HCT116 (cell line): Measurements from ENCODE around the gene IRF3. TPM values are rescaled to one million over a fixed set of nuclear protein-coding genes. Genes with fewer than 3 reads are reported as not detected.

Experiments
- ATAC-seq: fragments of 200-7000 bp; cut with Tn5 transposase; 2 replicates; pipeline ENCODE4 v1.9.1; 2020; ENCODE audit warnings: mild to moderate bottlenecking, moderate library complexity
- BruUV-seq: library from RNA; stranded (reverse); fragments of 400-500 nt; replicated peaks from 2 replicates; lab custom pipeline; 2021; lab: Mats Ljungman, UMichigan
- CTCF ChIA-PET: fragments of 300-600 bp; sonication (Branson Sonifier 250); formaldehyde crosslinking; loops from one replicate; lab custom pipeline; 2021; ENCODE audit warnings: antibody characterized with exemption; lab: Charles Lee
- POLR2A ChIA-PET: fragments of 300-600, 350-600 bp; sonication (Branson Sonifier 250); formaldehyde crosslinking; loops from one replicate; lab custom pipeline; 2021; ENCODE audit warnings: antibody characterized with exemption; lab: Charles Lee
- RAD21 ChIA-PET, 2 experiments: fragments of 300-600 bp; sonication (Branson Sonifier 250); formaldehyde crosslinking; loops; one replicate each; lab custom pipeline; 2023; ENCODE audit warnings: low total read pairs in 2 of 2; ENCODE audit not compliant: uncharacterized antibody in 2 of 2, unreplicated experiment in 2 of 2, low non-redundant PET in 1 of 2; lab: Charles Lee
- DNase-seq: peaks from one replicate; pipeline ENCODE4 v3.0.0-alpha.2; 2010; ENCODE audit warnings: low read depth, low spot score
- H2AFZ ChIP-seq: fragments of 200-600 bp; shearing (Covaris generic), sonication (generic); 2 replicates; pipeline ENCODE4 v1.6.1; 2017; ENCODE audit warnings: low read depth, mixed run types, mixed read lengths, antibody characterized with exemption, low read length; ENCODE audit not compliant: poor library complexity, severe bottlenecking
- H3K27ac ChIP-seq: 2 replicates; pipeline ENCODE4 v1.5.1; 2012; ENCODE audit warnings: low read depth, low read length
- H3K27me3 ChIP-seq: fragments of 200-600 bp; sonication (generic); 2 replicates; pipeline ENCODE4 v1.6.1; 2016; ENCODE audit warnings: mixed run types, low read length, mixed read lengths; ENCODE audit not compliant: insufficient read depth
- H3K36me3 ChIP-seq, 2 experiments: fragments of 200-500 bp in 1 of 2; fragments of 200-600 bp in 1 of 2; sonication (Bioruptor generic) in 1 of 2; sonication (generic) in 1 of 2; 2 replicates each; pipeline versions ENCODE4 v1.5.1 to v1.6.1; 2014 to 2016; ENCODE audit warnings: low read length in 2 of 2, inconsistent platforms in 1 of 2, mixed read lengths in 1 of 2, mixed run types in 1 of 2; ENCODE audit not compliant: insufficient read depth in 2 of 2, control insufficient read depth in 1 of 2
- H3K4me1 ChIP-seq, 2 experiments: fragments of 200-600 bp in 1 of 2; sonication (generic) in 1 of 2; 2 replicates each; pipeline versions ENCODE4 v1.5.1 to v1.6.1; 2012 to 2017; ENCODE audit warnings: low read length in 2 of 2, inconsistent platforms in 1 of 2, mild to moderate bottlenecking in 1 of 2, mixed read lengths in 1 of 2, mixed run types in 1 of 2, moderate library complexity in 1 of 2; ENCODE audit not compliant: insufficient read depth in 2 of 2, control insufficient read depth in 1 of 2
- H3K4me2 ChIP-seq: fragments of 200-600 bp; sonication (generic); 2 replicates; pipeline ENCODE4 v1.6.1; 2017; ENCODE audit warnings: mixed run types, low read length, mixed read lengths
- H3K4me3 ChIP-seq, 2 experiments: fragments of 200-600 bp in 1 of 2; sonication (generic) in 1 of 2; replicated peaks in 1 of 2; 2 replicates each; pipeline ENCODE4 v1.5.1; 2011 to 2016; ENCODE audit warnings: low read length in 2 of 2, control low read depth in 1 of 2, low read depth in 1 of 2, mild to moderate bottlenecking in 1 of 2, mixed read lengths in 1 of 2, mixed run types in 1 of 2
- H3K79me2 ChIP-seq: fragments of 200-600 bp; sonication (generic); 2 replicates; pipeline ENCODE4 v1.6.1; 2017; ENCODE audit warnings: mild to moderate bottlenecking, mixed run types, low read length, moderate library complexity, mixed read lengths; ENCODE audit not compliant: insufficient read depth
- H3K9ac ChIP-seq: fragments of 200-600 bp; sonication (generic); 2 replicates; pipeline ENCODE4 v1.6.1; 2016; ENCODE audit warnings: low read length, mixed read lengths
- H3K9me2 ChIP-seq: fragments of 200-600 bp; sonication (generic), shearing (Covaris generic); 2 replicates; pipeline ENCODE4 v1.6.1; 2017; ENCODE audit warnings: mixed run types, mild to moderate bottlenecking, moderate library complexity; ENCODE audit not compliant: insufficient read depth
- H3K9me3 ChIP-seq, 2 experiments: fragments of 200-500 bp in 1 of 2; fragments of 200-600 bp in 1 of 2; sonication (Bioruptor generic) in 1 of 2; sonication (generic) in 1 of 2; 2 replicates each; pipeline ENCODE4 v1.6.1; 2014 to 2017; ENCODE audit warnings: low read length in 2 of 2, mixed read lengths in 2 of 2, inconsistent platforms in 1 of 2, low read depth in 1 of 2, mild to moderate bottlenecking in 1 of 2, mixed run types in 1 of 2, moderate library complexity in 1 of 2; ENCODE audit not compliant: control insufficient read depth in 1 of 2, insufficient read depth in 1 of 2
- H4K20me1 ChIP-seq: fragments of 200-600 bp; sonication (generic), shearing (Covaris generic); 2 replicates; pipeline ENCODE4 v1.6.1; 2017; ENCODE audit warnings: mixed run types, mild to moderate bottlenecking, moderate library complexity; ENCODE audit not compliant: insufficient read depth
- ATF3 ChIP-seq: IDR thresholded peaks from 2 replicates; pipeline ENCODE4 v1.6.1; 2012
- CBX3 ChIP-seq: IDR thresholded peaks from 2 replicates; pipeline ENCODE4 v1.6.1; 2012; ENCODE audit warnings: low read depth
- CTCF ChIP-seq, 3 experiments: fragments of 200-600 bp in 1 of 3; sonication (generic) in 1 of 3; IDR thresholded peaks in 2 of 3; conservative IDR thresholded peaks in 1 of 3; 2 replicates each; pipeline ENCODE4 v1.5.1; 2012 to 2017; ENCODE audit warnings: low read depth in 2 of 3, low read length in 2 of 3, antibody characterized with exemption in 1 of 3, borderline replicate concordance in 1 of 3, control low read depth in 1 of 3, mild to moderate bottlenecking in 1 of 3, mixed read lengths in 1 of 3, mixed run types in 1 of 3, moderate library complexity in 1 of 3; ENCODE audit not compliant: insufficient read depth in 1 of 3
- EGR1 ChIP-seq: IDR thresholded peaks from 2 replicates; pipeline ENCODE4 v1.6.1; 2012; ENCODE audit warnings: low read depth
- ELF1 ChIP-seq: IDR thresholded peaks from 2 replicates; pipeline ENCODE4 v1.6.1; 2012; ENCODE audit warnings: low read depth, borderline replicate concordance
- EZH2 ChIP-seq: fragments of 200-600 bp; sonication (generic); IDR thresholded peaks from 2 replicates; pipeline ENCODE4 v1.6.1; 2017; ENCODE audit warnings: antibody characterized with exemption, mixed run types
- EZH2phosphoT487 ChIP-seq: fragments of 200-600 bp; IDR thresholded peaks from 2 replicates; pipeline ENCODE4 v1.6.1; 2018; ENCODE audit warnings: antibody characterized with exemption, borderline replicate concordance
- FOSL1 ChIP-seq: IDR thresholded peaks from 2 replicates; pipeline ENCODE4 v1.6.1; 2012; ENCODE audit warnings: low read depth
- JUND ChIP-seq: IDR thresholded peaks from 2 replicates; pipeline ENCODE4 v1.6.1; 2012
- POLR2A ChIP-seq: IDR thresholded peaks from 2 replicates; pipeline ENCODE4 v1.7.0; 2011; ENCODE audit warnings: borderline replicate concordance; ENCODE audit not compliant: insufficient read depth, insufficient read length; ENCODE audit errors: extremely low read depth
- RAD21 ChIP-seq: IDR thresholded peaks from 2 replicates; pipeline ENCODE4 v1.6.1; 2012; ENCODE audit warnings: low read depth, mild to moderate bottlenecking
- SIN3A ChIP-seq: IDR thresholded peaks from 2 replicates; pipeline ENCODE4 v1.6.1; 2012; ENCODE audit warnings: low read depth
- SP1 ChIP-seq: IDR thresholded peaks from 2 replicates; pipeline ENCODE4 v1.6.1; 2012; ENCODE audit warnings: low read depth
- SRF ChIP-seq: IDR thresholded peaks from 2 replicates; pipeline ENCODE4 v1.6.1; 2012; ENCODE audit warnings: low read depth
- TCF7L2 ChIP-seq: IDR thresholded peaks from 2 replicates; pipeline ENCODE4 v1.7.0; 2011; ENCODE audit warnings: borderline replicate concordance, inconsistent platforms; ENCODE audit not compliant: insufficient read depth, insufficient read length; ENCODE audit errors: extremely low read depth
- ZFX ChIP-seq: fragments of 450-650 bp; IDR thresholded peaks from 2 replicates; pipeline ENCODE4 v1.6.1; 2017
- intact Hi-C: fragments of 100-400 bp; cut with micrococcal nuclease; formaldehyde crosslinking; loops from 2 replicates; pipeline ENCODE4 v1.10.0; 2022
- total RNA-seq: library from RNA; stranded (reverse); gene quantifications from one replicate; pipeline ENCODE4 v1.2.1, GENCODE V29; 2021; ENCODE audit not compliant: unreplicated experiment
- TF ChIP-seq, protein P1 (sequence below): IDR thresholded peaks from 2 replicates; pipeline ENCODE4 v1.6.1; 2012

The IRF3 gene
- total RNA-seq, 1 experiment from 2014 or later = 129 TPM

- no peak for TF ChIP-seq SRF
- TF ChIP-seq ZFX = no peak
- TF ChIP-seq EGR1 = no peak
- no peak for TF ChIP-seq FOSL1
- TF ChIP-seq EZH2phosphoT487 = no peak
- no peak for TF ChIP-seq SP1
- TF ChIP-seq CTCF (IDR thresholded peaks at IDR 0.05 in 2 of 3, conservative IDR thresholded peaks at IDR 0.05 in 1 of 3; ENCODE audit: borderline replicate concordance in 1 of 3, insufficient read depth in 1 of 3, low read depth in 2 of 3, low read length in 2 of 3) = no peak
- TF ChIP-seq POLR2A = no peak
- TF ChIP-seq, protein P1, sequence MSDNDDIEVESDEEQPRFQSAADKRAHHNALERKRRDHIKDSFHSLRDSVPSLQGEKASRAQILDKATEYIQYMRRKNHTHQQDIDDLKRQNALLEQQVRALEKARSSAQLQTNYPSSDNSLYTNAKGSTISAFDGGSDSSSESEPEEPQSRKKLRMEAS = no peak
- no peak for TF ChIP-seq EZH2
- no peak for TF ChIP-seq TCF7L2
These were observed 8.0 kb downstream of the IRF3 start (continued) for GRCh38 chr19:49657493-49658138.

DNA sequence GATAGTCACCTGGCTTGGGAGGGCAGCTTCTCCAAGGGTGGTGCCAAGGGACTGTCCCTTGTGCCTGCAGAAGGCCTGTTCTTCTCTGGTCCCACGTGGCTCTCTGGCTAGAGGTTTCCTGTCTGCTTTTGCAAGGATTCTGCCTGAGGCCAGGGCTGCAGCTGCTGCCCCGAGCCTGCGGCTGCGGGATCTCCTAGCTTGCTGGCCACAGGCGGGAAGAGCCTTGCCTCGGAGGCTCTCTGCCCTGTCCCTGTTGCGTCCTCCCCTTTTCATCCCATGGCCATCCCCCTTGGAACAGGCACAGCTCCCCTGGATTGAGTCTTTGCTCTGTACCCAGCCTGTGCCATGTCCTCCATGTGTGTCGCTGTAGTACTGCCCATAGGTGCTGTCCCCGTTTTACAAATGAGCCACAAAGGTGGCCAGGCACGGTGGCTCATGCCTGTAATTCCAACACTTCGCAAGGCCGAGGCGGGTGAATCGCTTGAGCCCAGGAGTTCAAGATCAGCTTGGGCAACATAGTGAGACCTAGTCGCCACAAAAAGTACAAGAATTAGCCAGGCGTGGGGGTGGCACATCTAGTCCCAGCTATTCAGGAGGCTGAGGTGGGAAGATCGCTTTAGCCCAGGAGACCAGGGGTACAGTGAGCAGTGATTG is 9.1 kb downstream of the IRF3 start:
- POLR2A ChIA-PET = interaction anchor here (1.0 to 1.8 kb wide), 3 partner anchors 8 to 16 kb away, joined by 3 to 5 read pairs (median 3); partner anchors contain the start of genes RRAS and SCAF1
- peaks cover 30 to 56% of the 10 kb centered on the region in 2 experiments; a peak in 3 of 4 replicates for H3K36me3 ChIP-seq
- H4K20me1 ChIP-seq = no peaks in the 10 kb centered on the region
- no peak overlapping the region for H2AFZ ChIP-seq
- H3K4me1 ChIP-seq = no peaks in the 10 kb centered on the region
- no TSS peak for BruUV-seq
- no peaks in the 10 kb centered on the region for H3K9me2 ChIP-seq
- H3K79me2 ChIP-seq = peaks cover 8% of the 10 kb centered on the region; the same call in 1 of the 2 replicates
- no peak for ATAC-seq
- no peak overlapping the region for H3K9ac ChIP-seq
- RAD21 ChIA-PET = no interaction called here
- H3K9me3 ChIP-seq = no peaks in the 10 kb centered on the region
- H3K4me3 ChIP-seq = no peak overlapping the region
- CTCF ChIA-PET = no interaction called here
- intact Hi-C loops = no loop called here
- no peak overlapping the region; the same call in 1 of the 2 replicates for H3K27ac ChIP-seq
- no peaks in the 10 kb centered on the region for H3K27me3 ChIP-seq
- no peak for DNase-seq
- TF ChIP-seq ELF1 = no peak
- no peak for TF ChIP-seq CBX3
- no peak for TF ChIP-seq SIN3A
- no peak for TF ChIP-seq RAD21
- TF ChIP-seq EGR1 = no peak
- TF ChIP-seq ATF3 = no peak
- no peak for TF ChIP-seq EZH2
- TF ChIP-seq JUND = no peak
- no peak overlapping the region for H3K4me2 ChIP-seq
